OCI-LY1 (cell line): Measurements from ENCODE around the gene VAMP4.

Experiments used
- H2AFZ ChIP-seq: fragments of 200-600 bp; sonication (generic), shearing (Covaris generic); 2 replicates; pipeline ENCODE4 v1.6.0; 2014; ENCODE audit warnings: antibody characterized with exemption, mild to moderate bottlenecking, low read length
- H3F3A ChIP-seq: fragments of 200-600 bp; sonication (generic), shearing (Covaris generic); 2 replicates; pipeline ENCODE4 v1.6.0; 2014; ENCODE audit warnings: mild to moderate bottlenecking, antibody characterized with exemption, low read length, moderate library complexity; ENCODE audit not compliant: insufficient read depth
- H3K27ac ChIP-seq: fragments of 200-600 bp; sonication (generic); 2 replicates; pipeline ENCODE4 v1.5.1; 2014; ENCODE audit warnings: low read length, mixed run types, mild to moderate bottlenecking, low read depth; ENCODE audit not compliant: poor library complexity, severe bottlenecking
- H3K27me3 ChIP-seq: fragments of 200-600 bp; sonication (generic); 2 replicates; pipeline ENCODE4 v1.6.0; 2014; ENCODE audit warnings: antibody characterized with exemption, mild to moderate bottlenecking, low read length, moderate library complexity; ENCODE audit not compliant: insufficient read depth
- H3K36me3 ChIP-seq: fragments of 200-600 bp; sonication (generic); 2 replicates; pipeline ENCODE4 v1.6.1; 2014; ENCODE audit warnings: mild to moderate bottlenecking, antibody characterized with exemption, low read length, moderate library complexity, mixed read lengths; ENCODE audit not compliant: insufficient read depth
- H3K4me1 ChIP-seq: fragments of 200-600 bp; sonication (generic); 2 replicates; pipeline ENCODE4 v1.5.1; 2014; ENCODE audit warnings: mild to moderate bottlenecking, low read length, moderate library complexity; ENCODE audit not compliant: insufficient read depth, severe bottlenecking
- H3K4me2 ChIP-seq: fragments of 200-600 bp; sonication (generic), shearing (Covaris generic); 2 replicates; pipeline ENCODE4 v1.6.1; 2014; ENCODE audit warnings: low read length
- H3K4me3 ChIP-seq: fragments of 200-600 bp; sonication (generic); 2 replicates; pipeline ENCODE4 v1.5.1; 2014; ENCODE audit warnings: low read length, low read depth, mild to moderate bottlenecking, mixed read lengths; ENCODE audit not compliant: poor library complexity, severe bottlenecking
- H3K79me2 ChIP-seq: fragments of 200-600 bp; shearing (Covaris generic); 2 replicates; pipeline ENCODE4 v1.6.1; 2016; ENCODE audit warnings: mixed run types, low read length, mixed read lengths; ENCODE audit not compliant: insufficient read depth
- H3K9ac ChIP-seq: fragments of 200-600 bp; sonication (generic), shearing (Covaris generic); 2 replicates; pipeline ENCODE4 v1.6.1; 2014; ENCODE audit warnings: mild to moderate bottlenecking, low read length, mixed read lengths
- H3K9me2 ChIP-seq: fragments of 200-600 bp; sonication (generic), shearing (Covaris generic); 2 replicates; pipeline ENCODE4 v1.6.1; 2014; ENCODE audit warnings: low read depth, mild to moderate bottlenecking, low read length, mixed read lengths
- H3K9me3 ChIP-seq: fragments of 200-600 bp; shearing (Covaris generic); 2 replicates; pipeline ENCODE4 v1.6.1; 2014; ENCODE audit warnings: low read length, mixed read lengths
- H4K20me1 ChIP-seq: fragments of 200-600 bp; sonication (generic), shearing (Covaris generic); 2 replicates; pipeline ENCODE4 v1.6.0; 2016; ENCODE audit warnings: mild to moderate bottlenecking, low read length; ENCODE audit not compliant: insufficient read depth
- EZH2 ChIP-seq: fragments of 200-600 bp; sonication (generic), shearing (Covaris generic); IDR thresholded peaks from 2 replicates; pipeline ENCODE4 v1.8.0; 2017; ENCODE audit warnings: borderline replicate concordance, mixed run types, mild to moderate bottlenecking, antibody characterized with exemption, low read length, moderate library complexity, mixed read lengths
- TF ChIP-seq, protein P1 (sequence below): fragments of 200-600 bp; sonication (generic), shearing (Covaris generic); IDR thresholded peaks from 2 replicates; pipeline ENCODE4 v1.5.1; 2017; ENCODE audit warnings: mild to moderate bottlenecking, antibody characterized with exemption, low read length, moderate library complexity, mixed read lengths

Gene VAMP4

DNA sequence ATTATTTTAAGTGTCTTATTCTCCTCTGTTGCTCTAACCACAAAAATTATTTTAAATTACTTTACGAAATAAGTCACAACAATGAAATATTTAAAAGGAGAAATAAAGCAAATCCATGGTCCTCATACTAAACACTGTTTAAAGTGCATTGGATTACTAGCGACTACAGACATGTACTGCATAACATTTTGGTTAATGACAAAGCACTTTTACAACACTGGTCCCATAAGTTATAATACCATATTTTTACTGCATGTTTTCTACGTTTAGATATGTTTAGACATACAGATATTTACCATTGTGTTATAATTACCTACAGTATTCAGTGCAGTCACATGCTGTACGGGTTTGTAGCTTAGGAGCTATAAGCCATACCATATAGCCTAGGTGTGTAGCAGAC lies 30.2 kb downstream of the VAMP4 start:
- H3K27me3 ChIP-seq, result no peaks in the 10 kb centered on the region

DNA sequence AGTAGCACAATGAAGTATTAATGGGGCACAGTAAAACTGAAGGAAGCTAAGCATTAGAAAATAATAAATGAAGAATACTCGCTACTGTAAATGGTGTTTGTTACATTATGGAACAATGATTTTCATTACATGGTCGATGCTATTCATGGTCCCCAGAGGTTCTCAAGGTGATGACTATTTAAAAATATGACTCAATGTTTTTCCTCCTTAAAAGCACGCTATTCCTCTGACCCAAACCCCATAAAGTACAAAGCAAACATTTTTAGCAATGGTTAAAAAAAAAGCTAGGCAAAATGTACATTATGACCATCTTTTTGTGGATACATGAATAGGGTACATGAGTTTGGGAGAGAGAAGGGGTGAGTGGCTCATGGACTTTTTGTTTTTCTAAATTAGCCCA lies 34.3 kb downstream of the VAMP4 start:
- H3F3A ChIP-seq, result no peaks in the 10 kb centered on the region
- H3K27ac ChIP-seq, result no peak overlapping the region
- peaks cover 15% of the 10 kb centered on the region; the same call in 1 of the 2 replicates for H3K36me3 ChIP-seq
- H2AFZ ChIP-seq, result no peak overlapping the region
- no peak overlapping the region for H3K9ac ChIP-seq
- H3K79me2 ChIP-seq, result no peaks in the 10 kb centered on the region
- no peak overlapping the region for H3K4me2 ChIP-seq
- TF ChIP-seq EZH2, result no peak
- TF ChIP-seq, protein P1, sequence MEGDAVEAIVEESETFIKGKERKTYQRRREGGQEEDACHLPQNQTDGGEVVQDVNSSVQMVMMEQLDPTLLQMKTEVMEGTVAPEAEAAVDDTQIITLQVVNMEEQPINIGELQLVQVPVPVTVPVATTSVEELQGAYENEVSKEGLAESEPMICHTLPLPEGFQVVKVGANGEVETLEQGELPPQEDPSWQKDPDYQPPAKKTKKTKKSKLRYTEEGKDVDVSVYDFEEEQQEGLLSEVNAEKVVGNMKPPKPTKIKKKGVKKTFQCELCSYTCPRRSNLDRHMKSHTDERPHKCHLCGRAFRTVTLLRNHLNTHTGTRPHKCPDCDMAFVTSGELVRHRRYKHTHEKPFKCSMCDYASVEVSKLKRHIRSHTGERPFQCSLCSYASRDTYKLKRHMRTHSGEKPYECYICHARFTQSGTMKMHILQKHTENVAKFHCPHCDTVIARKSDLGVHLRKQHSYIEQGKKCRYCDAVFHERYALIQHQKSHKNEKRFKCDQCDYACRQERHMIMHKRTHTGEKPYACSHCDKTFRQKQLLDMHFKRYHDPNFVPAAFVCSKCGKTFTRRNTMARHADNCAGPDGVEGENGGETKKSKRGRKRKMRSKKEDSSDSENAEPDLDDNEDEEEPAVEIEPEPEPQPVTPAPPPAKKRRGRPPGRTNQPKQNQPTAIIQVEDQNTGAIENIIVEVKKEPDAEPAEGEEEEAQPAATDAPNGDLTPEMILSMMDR, result no peak
- H3K4me1 ChIP-seq, result no peaks in the 10 kb centered on the region
- H3K27me3 ChIP-seq, result no peaks in the 10 kb centered on the region
- no peaks in the 10 kb centered on the region for H3K9me2 ChIP-seq
- H3K9me3 ChIP-seq, result no peaks in the 10 kb centered on the region
- H4K20me1 ChIP-seq, result no peaks in the 10 kb centered on the region
- no peak overlapping the region for H3K4me3 ChIP-seq

More for the DNA sequence above, 30.2 kb downstream of the VAMP4 start:
- no peak overlapping the region for H3K9ac ChIP-seq
- TF ChIP-seq, protein P1, result no peak
- TF ChIP-seq EZH2, result no peak
- no peak overlapping the region for H2AFZ ChIP-seq
- H3K9me2 ChIP-seq, result no peaks in the 10 kb centered on the region
- no peak overlapping the region for H3K4me2 ChIP-seq
- H3F3A ChIP-seq, result no peaks in the 10 kb centered on the region
- H4K20me1 ChIP-seq, result no peaks in the 10 kb centered on the region
- H3K27ac ChIP-seq, result no peak overlapping the region
- peaks cover 12% of the 10 kb centered on the region; the same call in 1 of the 2 replicates for H3K36me3 ChIP-seq
- peaks cover 4% of the 10 kb centered on the region for H3K4me1 ChIP-seq
- no peak overlapping the region for H3K4me3 ChIP-seq
- H3K79me2 ChIP-seq, result no peaks in the 10 kb centered on the region
- H3K9me3 ChIP-seq, result no peaks in the 10 kb centered on the region

- TF ChIP-seq, protein P1, result no peak
- TF ChIP-seq EZH2, result no peak
- H3K9ac ChIP-seq, result no peak overlapping the region
- H3F3A ChIP-seq, result no peaks in the 10 kb centered on the region
- no peak overlapping the region for H3K4me2 ChIP-seq
- no peaks in the 10 kb centered on the region for H4K20me1 ChIP-seq
- no peaks in the 10 kb centered on the region for H3K9me2 ChIP-seq
- H3K4me1 ChIP-seq, result no peaks in the 10 kb centered on the region
- H3K36me3 ChIP-seq, result peaks cover 9% of the 10 kb centered on the region; the same call in 1 of the 2 replicates
- H3K4me3 ChIP-seq, result no peak overlapping the region
- no peaks in the 10 kb centered on the region for H3K27me3 ChIP-seq
- H3K9me3 ChIP-seq, result no peaks in the 10 kb centered on the region
- H2AFZ ChIP-seq, result no peak overlapping the region
- H3K79me2 ChIP-seq, result no peaks in the 10 kb centered on the region
- no peak overlapping the region for H3K27ac ChIP-seq
Observed at GRCh38 chr1:171702598-171702997, 39.3 kb downstream of the VAMP4 start.
